Measurements from ENCODE around the gene SPAG16. TPM values are rescaled to one million over a fixed set of nuclear protein-coding genes. Genes with fewer than 3 reads are reported as not detected.
A peak's percentile ranks its signal among the peaks of the same experiment; 100 is the strongest.

Gene SPAG16
- total RNA-seq, 2 donors from 2014 or later: 5.0 to 10.4 TPM

DNA sequence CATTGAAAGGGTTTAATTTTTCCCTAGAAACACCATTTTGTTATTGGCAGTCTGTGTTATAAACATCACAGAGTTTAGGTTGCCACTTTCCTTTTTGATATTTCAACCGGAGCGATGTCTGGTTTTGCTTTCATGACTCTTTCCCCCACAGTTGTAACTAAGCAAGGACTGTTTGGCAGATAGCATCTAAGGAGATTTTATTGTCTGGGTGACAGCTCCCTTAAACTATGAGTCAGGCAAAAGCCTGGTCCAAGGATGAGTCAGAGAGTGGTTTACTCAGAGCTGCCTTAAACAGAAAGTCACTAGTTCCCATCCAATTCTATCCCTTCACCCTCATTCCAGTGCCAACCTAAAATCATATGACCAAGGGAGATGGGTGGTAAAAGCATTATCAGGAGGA lies 785.0 kb downstream of the SPAG16 start:
- Mint-ChIP-seq H3K27ac (no peak overlapping the region), H3K36me3 (no peaks in the 10 kb centered on the region), H3K9me3 (no peaks in the 10 kb centered on the region)
- no peak for DNase-seq (ENCODE audit: low spot score in 2 of 2)
- peak; percentile 80 to 96 for ATAC-seq

DNA sequence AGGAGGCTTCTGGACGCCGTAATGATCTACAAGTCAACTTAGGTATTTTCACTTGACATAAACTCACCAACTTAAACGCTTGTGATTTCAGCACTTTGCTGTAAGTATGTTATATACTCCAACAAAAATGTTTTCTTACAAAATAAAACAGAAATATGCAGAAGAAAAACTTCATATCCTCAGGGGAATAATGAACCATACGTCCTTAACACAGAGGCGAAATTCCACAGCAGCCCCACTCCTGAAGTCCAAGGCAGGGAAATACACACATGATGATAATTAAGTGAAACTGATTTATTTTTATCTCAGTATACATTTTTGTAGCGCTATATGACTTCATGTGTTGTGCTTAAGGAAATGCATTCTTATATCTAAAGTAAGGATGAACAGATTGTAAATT lies 791.2 kb downstream of the SPAG16 start:
- H3K36me3 Mint-ChIP-seq: no peaks in the 10 kb centered on the region
- ATAC-seq: no peak
- no peak for DNase-seq (ENCODE audit: low spot score in 2 of 2)
- peaks cover 0 to 5% of the 10 kb centered on the region in 2 donors for H3K9me3 Mint-ChIP-seq
- no peak overlapping the region for H3K27ac Mint-ChIP-seq

DNA sequence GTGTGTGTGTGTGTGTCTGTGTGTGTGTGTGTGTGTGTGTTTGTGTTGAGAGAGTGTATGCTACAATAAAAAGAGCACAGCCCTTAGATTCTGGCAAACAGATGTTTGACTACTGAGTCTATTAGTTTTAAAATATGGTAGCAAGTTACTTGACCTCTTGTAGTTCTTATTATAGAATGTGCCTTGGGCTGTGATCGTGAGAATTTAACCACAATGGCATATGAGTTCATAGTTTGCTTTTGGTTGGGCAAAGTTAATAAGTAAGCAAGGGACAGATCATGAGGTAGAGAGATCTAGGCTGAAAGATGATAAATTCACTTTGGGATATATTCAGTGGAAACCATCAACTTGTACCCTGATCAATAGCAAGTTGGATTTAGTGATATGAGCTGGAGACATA lies 792.3 kb downstream of the SPAG16 start:
- ATAC-seq: no peak
- no peaks in the 10 kb centered on the region for H3K36me3 Mint-ChIP-seq
- DNase-seq (ENCODE audit: low spot score in 2 of 2): no peak

DNA sequence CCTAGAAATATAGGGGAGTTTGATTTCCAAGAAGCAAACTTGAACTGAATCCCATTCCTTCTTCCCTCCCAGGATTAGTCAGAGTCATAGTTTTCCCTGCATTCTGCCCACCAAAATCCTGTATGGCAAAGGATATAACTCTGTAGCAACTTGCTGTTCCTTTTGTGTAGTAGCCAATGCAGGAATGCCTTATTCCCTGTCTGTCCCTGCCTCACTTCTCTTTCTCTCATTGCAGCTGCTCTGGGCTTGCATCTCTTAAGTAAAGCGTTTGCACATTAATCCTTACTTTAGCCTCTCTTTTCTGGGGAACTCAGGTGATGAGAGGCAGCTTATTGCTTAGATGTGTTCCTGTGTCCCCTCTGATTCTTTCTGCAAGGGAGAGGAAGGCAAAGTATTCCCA lies 793.5 kb downstream of the SPAG16 start:
- H3K9me3 Mint-ChIP-seq: peaks cover 0 to 5% of the 10 kb centered on the region in 2 donors
- DNase-seq (ENCODE audit: low spot score in 2 of 2) (no peak), ATAC-seq (no peak)
- H3K27ac Mint-ChIP-seq: no peak overlapping the region
- no peaks in the 10 kb centered on the region for H3K36me3 Mint-ChIP-seq

More for the DNA sequence above, 792.3 kb downstream of the SPAG16 start:
- Mint-ChIP-seq H3K9me3 (peaks cover 0 to 5% of the 10 kb centered on the region in 2 donors), H3K27ac (no peak overlapping the region)

DNA sequence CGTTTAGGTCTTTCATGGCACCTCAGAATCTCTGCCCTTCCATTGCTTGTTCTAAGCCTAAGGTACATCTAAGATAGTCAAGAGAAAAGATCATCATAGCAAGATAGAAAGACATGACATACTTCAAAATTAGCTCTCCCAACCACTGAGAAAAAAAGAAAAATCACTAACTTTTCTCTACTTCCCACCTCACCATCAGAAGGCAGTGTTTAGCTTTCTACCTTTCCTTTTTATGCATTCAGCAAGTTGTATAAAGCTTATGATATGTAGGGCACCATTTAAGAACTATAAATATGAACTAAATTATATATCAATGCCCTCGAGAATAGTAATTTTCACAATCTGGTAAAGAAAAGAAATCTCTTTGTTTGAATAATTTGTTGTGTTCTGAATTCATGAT lies 794.8 kb downstream of the SPAG16 start:
- Mint-ChIP-seq H3K36me3 (no peaks in the 10 kb centered on the region), H3K27ac (no peak overlapping the region), H3K9me3 (peaks cover 0 to 5% of the 10 kb centered on the region in 2 donors)
- ATAC-seq (no peak), DNase-seq (ENCODE audit: low spot score in 2 of 2) (no peak)

DNA sequence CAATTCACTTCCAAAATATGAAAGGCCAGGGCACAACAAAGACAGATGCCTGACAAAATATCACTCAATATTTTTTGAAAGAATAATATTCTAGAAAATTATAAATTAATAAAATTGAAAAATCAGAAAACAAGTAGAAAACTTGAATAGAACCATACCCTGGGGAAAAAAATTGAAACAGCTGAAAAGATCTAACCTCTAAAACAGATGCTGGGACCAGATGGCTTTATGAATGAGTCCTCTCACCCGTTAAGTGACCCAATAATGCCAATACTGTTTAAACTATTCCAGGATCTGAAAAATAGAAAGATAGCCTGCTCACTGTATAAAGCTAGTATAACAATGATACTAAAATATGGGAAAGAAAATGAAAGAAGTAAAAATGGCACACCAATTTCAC lies 804.3 kb downstream of the SPAG16 start:
- no peak for DNase-seq (ENCODE audit: low spot score in 2 of 2)
- Mint-ChIP-seq H3K27ac (no peak overlapping the region), H3K9me3 (peaks cover 0 to 4% of the 10 kb centered on the region in 2 donors), H3K36me3 (no peaks in the 10 kb centered on the region)
- no peak for ATAC-seq

DNA sequence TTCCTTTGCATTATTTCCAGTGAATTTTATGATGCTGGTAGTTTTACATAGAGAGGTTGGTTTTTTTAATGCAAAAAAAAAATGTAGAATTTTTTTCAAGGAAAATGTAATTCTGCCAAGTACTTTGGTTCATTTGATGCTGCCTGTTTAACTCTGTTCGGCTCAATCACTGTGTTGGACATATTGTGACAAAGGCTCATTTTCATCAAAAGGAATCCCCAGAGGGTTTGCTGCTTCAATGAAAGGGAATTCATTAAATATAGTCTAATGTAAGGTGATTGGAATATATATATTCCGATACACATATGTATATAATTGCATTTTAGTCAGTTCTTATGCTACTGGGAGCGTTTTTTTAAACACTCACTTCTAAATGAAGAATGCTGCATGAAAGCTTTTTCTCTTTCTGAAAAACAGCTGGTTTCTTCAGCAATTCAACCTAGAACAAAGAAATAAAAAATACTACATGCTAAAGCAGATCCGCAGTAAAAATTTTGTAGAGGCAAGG lies 812.0 kb downstream of the SPAG16 start:
- no peak for ATAC-seq
- Mint-ChIP-seq H3K27ac (no peak overlapping the region), H3K9me3 (peaks cover 0 to 3% of the 10 kb centered on the region in 2 donors)

DNA sequence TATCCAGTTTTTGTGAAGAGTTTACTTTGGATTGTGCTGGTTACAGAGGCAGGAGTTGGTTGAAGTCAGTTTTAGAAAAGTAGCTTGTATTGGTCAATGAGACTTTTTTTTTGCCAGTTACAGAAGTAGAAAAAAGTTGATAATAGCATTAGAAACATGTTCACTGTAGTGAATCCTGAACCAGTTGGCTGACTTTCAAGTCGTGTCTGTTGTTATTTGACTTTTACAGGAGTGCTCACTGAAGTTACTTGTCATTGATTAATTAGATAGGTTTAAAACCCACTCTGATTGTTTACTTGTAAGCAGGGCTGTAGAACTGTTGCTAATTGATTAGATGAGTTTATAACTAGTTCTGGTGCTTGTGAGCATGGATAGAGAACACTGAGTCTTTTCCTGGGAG lies 814.5 kb downstream of the SPAG16 start:
- Mint-ChIP-seq H3K9me3 (peaks cover 0 to 17% of the 10 kb centered on the region in 2 donors), H3K36me3 (peaks cover 0 to 7% of the 10 kb centered on the region in 2 donors), H3K27ac (no peak overlapping the region)
- ATAC-seq (no peak), DNase-seq (ENCODE audit: low spot score in 2 of 2) (no peak)

More for the DNA sequence above, 812.0 kb downstream of the SPAG16 start:
- H3K36me3 Mint-ChIP-seq: no peaks in the 10 kb centered on the region
- no peak for DNase-seq (ENCODE audit: low spot score in 2 of 2)

DNA sequence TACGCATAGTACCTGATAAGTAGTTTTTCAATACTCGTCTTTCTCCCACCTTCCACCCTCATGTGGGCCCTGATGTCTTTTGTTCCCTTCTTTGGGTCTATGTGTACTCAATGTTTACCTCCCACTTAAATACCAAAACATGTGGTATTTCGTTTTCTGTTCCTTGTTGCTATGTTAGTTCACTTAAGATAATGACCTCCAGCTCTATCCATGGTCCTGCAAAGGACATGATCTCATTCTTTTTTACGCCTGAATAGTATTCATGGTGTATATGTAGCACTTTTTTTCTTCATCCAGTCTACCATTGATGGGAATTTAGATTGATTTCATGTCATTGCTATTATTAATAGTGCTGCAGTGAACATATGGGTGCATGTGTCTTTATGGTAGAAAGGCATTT lies 816.2 kb downstream of the SPAG16 start:
- no peak for DNase-seq (ENCODE audit: low spot score in 2 of 2)
- H3K36me3 Mint-ChIP-seq: peaks cover 0 to 7% of the 10 kb centered on the region in 2 donors
- no peak for ATAC-seq
- H3K9me3 Mint-ChIP-seq: peaks cover 4 to 13% of the 10 kb centered on the region in 2 donors
- no peak overlapping the region for H3K27ac Mint-ChIP-seq

DNA sequence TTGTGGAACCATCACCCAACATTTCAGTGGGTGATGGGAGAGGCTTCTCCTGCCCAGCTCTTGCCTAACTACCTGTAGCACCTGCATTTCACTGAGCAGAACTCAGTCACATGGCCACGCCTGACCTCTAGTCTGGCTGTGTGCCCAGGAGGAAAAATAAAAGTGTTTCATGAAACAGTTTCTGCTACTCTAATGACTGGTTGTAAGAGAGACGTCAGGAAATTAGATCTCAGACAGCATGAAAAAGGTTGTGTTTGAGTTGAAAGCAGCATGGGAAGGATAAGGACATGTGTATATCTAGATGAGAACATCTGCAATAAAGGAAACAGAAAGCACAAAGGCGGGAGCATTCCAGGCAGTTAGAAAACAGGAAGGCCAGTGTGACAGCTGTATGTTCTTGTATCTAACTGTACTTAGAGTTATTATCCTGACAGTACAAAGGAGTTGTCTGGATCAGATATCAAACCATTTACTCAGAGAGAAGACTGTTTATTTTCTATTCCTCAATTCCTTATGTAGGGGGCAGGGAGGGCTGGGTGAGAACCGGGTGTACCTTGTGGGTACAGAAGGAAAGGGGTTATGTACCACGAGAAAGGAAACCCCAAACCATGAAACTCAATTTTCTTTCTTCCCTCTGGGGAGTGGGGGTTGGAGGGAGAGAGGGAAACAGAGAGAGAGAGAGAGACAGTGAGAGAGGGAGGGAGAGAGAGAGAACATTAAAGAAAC lies 819.2 kb downstream of the SPAG16 start:
- no peak overlapping the region for H3K27ac Mint-ChIP-seq
- ATAC-seq (no peak), DNase-seq (ENCODE audit: low spot score in 2 of 2) (no peak)
- peaks cover 4 to 13% of the 10 kb centered on the region in 2 donors for H3K9me3 Mint-ChIP-seq
- peaks cover 0 to 7% of the 10 kb centered on the region in 2 donors for H3K36me3 Mint-ChIP-seq

DNA sequence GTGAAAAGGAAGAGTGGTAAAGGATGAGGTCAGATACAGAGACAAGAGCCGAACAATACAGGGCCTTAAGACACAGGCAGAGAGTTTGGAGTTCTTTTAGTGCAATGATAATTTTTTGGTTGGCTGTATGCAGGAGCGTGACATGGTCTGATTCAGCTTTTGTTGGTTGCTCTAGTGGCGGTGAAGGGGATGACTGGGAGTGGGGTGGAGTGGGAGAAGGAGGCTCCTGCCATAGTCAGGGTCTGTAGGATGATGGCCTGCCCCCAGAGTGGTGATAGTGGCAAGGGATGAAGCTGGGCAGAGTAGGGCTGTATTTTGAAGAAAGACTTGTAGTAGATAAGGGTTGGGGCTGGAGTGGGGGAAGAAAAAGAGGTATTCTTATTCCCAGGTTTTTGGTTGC lies 820.0 kb downstream of the SPAG16 start:
- Mint-ChIP-seq H3K9me3 (peaks cover 4 to 13% of the 10 kb centered on the region in 2 donors), H3K36me3 (peaks cover 0 to 7% of the 10 kb centered on the region in 2 donors), H3K27ac (no peak overlapping the region)
- no peak for ATAC-seq
- DNase-seq (ENCODE audit: low spot score in 2 of 2): no peak

DNA sequence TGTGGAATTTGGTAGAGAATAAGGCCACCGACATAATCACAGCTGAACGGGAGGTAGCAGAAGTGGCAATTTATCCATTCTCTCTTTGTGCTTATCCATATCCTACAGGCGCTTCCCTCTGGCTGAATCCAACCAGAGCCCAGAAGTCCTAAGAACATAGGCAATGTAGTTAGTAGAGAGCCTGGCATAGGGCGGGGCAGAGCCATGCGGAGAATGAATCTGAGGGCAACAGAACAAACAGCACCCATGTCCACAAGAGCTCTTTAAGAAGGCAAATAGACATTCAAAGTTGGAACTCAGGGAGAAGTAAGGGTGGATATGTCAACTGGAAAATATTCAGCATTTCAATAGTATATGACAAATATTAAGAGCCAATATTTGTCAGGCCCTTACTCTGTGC lies 820.7 kb downstream of the SPAG16 start:
- ATAC-seq: no peak
- H3K9me3 Mint-ChIP-seq: peaks cover 4 to 13% of the 10 kb centered on the region in 2 donors

DNA sequence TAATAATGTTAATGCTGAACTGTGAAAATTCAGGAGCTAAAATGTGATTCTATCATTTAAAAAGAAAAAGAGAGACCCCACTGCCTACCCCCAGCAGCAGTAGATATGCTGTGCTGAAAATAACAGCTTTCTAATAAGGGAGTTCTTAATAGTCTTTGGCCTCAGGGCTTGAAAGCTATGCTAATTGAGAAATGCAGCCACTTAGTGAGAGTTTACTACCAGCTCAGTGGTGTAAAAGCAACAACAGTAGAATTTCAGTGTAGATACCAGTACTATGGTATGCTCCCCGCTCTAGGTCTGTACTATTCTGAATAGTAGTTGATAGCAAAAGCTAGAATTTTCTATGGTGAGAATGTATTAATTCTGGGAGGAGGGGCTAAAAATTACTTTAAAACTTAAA lies 823.5 kb downstream of the SPAG16 start:
- ATAC-seq (no peak), DNase-seq (ENCODE audit: low spot score in 2 of 2) (no peak)
- Mint-ChIP-seq H3K9me3 (peaks cover 8 to 11% of the 10 kb centered on the region in 2 donors), H3K27ac (no peak overlapping the region), H3K36me3 (no peaks in the 10 kb centered on the region)

More for the DNA sequence above, 820.7 kb downstream of the SPAG16 start:
- no peak for DNase-seq (ENCODE audit: low spot score in 2 of 2)
- no peak overlapping the region for H3K27ac Mint-ChIP-seq
- H3K36me3 Mint-ChIP-seq: peaks cover 0 to 7% of the 10 kb centered on the region in 2 donors

DNA sequence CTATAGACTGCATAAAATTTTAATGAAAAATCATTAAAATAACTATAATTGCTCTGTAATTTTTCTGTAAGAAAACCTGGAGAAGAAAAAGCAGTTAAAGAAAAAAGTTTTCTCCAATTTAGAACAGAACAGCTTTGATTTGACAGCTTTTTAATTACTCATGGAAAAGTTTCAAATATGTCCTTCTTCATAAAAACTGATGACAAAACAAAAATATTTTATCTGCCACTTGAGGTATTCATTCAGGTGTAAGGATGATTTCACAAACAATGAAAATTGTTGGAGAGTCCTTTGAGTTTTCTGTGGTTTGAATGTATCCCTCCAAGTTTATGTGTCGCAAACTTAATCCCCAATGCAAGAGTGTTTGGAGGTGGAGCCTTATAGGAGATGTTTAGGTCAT lies 824.3 kb downstream of the SPAG16 start:
- no peak for DNase-seq (ENCODE audit: low spot score in 2 of 2)
- Mint-ChIP-seq H3K36me3 (no peaks in the 10 kb centered on the region), H3K27ac (no peak overlapping the region), H3K9me3 (peaks cover 7 to 9% of the 10 kb centered on the region in 2 donors)
- ATAC-seq: no peak

DNA sequence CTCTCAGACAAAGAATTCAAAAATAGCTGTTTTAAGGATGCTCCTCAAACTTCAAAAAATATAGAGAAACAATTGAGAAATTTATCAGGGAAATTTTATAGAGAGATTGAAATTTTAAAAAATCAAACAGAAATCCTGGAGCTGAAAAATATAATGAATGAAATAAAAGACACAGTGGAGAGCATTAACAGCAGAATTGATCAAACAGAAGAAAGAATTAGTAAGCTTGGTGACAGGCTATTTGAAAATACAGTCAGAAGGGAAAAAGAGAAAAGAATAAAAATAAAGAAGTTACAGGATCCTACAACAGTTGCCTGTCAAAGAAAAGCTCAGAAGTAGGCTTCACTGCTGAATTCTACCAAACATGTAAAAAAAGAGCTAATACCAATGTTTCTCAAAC lies 832.8 kb downstream of the SPAG16 start:
- no peak for ATAC-seq
- Mint-ChIP-seq H3K9me3 (peaks cover 21% of the 10 kb centered on the region in 2 donors), H3K27ac (no peak overlapping the region), H3K36me3 (peaks cover 6 to 20% of the 10 kb centered on the region in 2 donors)
- no peak for DNase-seq (ENCODE audit: low spot score in 2 of 2)

DNA sequence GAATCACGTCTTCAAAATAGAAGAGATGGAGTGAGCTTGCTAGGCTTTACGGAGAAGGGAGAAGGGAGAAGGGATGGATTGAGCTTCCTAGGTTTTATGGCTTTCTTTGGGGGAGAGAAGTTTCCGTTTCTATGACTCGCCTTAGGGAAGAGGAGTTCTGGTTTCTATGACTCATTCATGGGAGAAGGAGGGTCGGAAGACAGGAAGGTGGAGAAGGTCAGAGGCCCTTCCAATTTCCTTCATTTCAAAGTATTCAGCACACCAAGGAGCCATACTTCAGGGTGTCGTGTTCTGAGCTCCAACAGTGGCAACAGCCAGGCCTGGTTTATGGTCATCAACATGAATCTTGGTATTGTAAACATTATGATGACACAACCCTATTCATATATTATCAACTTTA lies 841.9 kb downstream of the SPAG16 start:
- Mint-ChIP-seq H3K36me3 (no peaks in the 10 kb centered on the region), H3K27ac (no peak overlapping the region), H3K9me3 (peaks cover 4% of the 10 kb centered on the region in 2 donors)
- ATAC-seq (no peak), DNase-seq (ENCODE audit: low spot score in 2 of 2) (no peak)

DNA sequence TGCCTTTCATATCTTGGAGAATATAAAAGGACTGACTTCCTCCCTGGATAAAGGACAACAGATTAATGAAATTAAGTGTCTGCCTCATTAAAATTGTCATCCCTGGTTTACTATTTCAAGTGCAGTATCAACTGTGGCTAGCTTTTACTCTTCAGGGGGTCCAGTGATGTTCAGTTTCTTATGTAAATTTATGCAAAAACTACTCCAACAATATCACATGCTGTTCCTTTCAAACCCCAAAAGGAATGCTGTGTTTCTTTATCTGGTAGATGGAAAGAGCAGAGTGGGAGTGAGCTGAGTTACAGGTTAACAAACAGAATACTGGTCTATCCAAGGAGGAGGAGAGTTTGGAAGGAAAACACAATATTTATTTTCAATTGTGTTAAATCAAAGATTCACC lies 842.9 kb downstream of the SPAG16 start:
- Mint-ChIP-seq H3K36me3 (no peaks in the 10 kb centered on the region), H3K27ac (no peak overlapping the region), H3K9me3 (peaks cover 4% of the 10 kb centered on the region in 2 donors)
- DNase-seq (ENCODE audit: low spot score in 2 of 2): no peak
- no peak for ATAC-seq

DNA sequence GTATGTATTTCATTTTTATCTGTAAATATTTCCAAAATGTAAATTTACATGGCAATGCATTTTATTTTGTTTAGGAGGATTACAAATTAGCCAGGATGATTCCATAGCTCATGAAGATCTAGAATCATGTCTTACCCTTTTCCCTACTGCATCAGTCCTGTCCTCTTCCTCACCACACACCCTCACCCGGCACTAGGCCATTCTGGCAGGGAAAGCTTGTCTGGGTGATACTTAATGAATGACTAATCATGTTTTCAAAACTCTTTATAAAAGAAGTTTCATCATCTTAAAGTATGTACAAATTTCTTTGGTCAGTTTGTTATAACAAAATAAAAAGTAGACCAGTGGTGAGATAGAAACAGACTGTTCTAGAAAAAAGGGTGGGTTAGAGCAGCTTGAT lies 843.3 kb downstream of the SPAG16 start:
- ATAC-seq: no peak
- Mint-ChIP-seq H3K9me3 (peaks cover 7% of the 10 kb centered on the region in 2 donors), H3K36me3 (no peaks in the 10 kb centered on the region), H3K27ac (no peak overlapping the region)
- DNase-seq (ENCODE audit: low spot score in 2 of 2): no peak

Measured in activated naive CD4-positive, alpha-beta T cell treated with anti-CD3 and anti-CD28 coated beads, Interleukin-2, amount 50 U/mL, for 72 hours (primary cell).